GM12864 (cell line): ENCODE data around the gene DISC1.

Experiments
- DNase-seq: peaks from one replicate; pipeline ENCODE4 v3.0.0-alpha.2; 2011; ENCODE audit warnings: low read depth
- H3K4me3 ChIP-seq: 2 replicates; pipeline ENCODE4 v1.5.1; 2011; ENCODE audit warnings: mild to moderate bottlenecking, low read depth, low read length, control low read depth
- CTCF ChIP-seq: IDR thresholded peaks from 2 replicates; pipeline ENCODE4 v1.5.1; 2011; ENCODE audit warnings: low read depth, mild to moderate bottlenecking, moderate library complexity, low read length, control low read depth, inconsistent platforms; ENCODE audit errors: missing control alignments

DISC1 gene

DNA sequence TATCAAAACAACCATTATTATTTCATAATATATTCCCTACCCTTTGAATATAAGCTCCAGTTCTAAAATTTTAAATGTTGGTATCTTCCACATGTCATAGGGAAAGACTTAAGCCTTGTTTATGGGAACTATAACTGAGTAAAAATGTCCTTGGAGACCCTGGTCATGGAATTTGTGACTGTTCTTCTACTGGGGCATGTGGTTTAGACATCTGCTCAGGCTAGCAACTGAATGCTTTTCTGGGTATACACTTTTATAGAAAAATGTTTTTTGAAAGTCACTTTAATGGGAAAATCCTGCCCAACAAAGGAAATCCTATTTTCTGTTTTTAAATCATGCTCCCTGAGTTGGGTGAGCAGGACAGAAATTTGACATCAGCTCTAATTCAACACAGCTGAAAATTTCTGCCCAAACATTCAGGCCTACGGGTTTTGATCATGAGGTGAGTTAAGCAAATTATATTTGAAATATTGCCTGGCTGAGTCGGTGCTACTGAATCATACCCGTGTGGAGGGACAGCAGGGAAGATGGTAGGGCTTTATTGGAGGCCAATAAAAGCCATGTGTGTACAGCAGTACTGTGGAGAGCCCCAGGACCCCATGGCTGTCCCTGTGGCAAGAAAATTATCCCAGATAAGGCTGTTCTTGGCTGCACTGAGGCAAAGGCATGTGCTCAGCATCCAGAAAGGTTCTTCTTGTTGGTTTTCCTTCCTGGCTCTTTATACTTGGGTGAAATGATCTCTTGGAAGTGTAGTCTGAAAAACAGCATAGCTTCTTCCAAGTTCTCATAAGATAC lies 391.8 kb downstream of the DISC1 start:
- DNase-seq: no peak
- no peak for TF ChIP-seq CTCF
- no peak overlapping the region for H3K4me3 ChIP-seq

DNA sequence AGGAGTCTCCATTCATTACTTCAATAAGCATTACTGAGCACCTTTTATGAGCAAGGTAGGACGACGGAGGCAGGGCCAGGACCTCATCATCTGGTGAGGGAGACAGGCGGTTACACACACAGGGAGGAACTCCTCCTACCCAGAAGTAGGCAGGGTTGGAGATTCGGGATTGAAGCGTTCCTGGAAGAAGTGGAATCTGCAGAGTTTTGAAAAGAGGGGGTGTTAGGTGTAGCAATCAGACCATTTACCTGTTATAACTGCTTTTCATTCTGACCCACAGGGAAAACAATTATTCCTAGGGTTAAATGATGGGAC lies 392.4 kb downstream of the DISC1 start:
- DNase-seq: no peak
- no peak for TF ChIP-seq CTCF
- H3K4me3 ChIP-seq: no peak overlapping the region

DNA sequence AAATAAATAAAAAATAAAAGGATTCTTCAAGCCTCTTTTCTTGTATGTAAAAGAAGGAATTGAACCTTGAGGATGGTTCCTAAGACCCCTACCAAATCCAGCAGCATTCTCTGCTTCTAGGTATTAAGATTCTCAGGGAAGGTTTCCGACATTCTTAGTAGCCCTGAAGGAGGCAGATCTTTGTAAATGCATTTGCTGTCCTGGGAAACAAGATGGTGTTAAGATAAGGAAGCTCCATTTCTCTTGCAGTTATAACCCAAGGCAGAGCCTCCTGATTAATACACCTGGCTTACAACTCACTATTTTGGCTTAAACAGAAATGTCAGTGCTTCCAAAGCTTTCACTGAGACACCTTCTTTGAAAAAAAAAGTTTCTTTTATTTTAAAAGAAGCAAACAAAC lies 393.8 kb downstream of the DISC1 start:
- no peak for DNase-seq
- no peak for TF ChIP-seq CTCF

GRCh38 chr1:232029315-232029714 lies 402.7 kb downstream of the DISC1 start:
- H3K4me3 ChIP-seq: no peak overlapping the region
- no peak for TF ChIP-seq CTCF
- DNase-seq: no peak

More for the DNA sequence above, 393.8 kb downstream of the DISC1 start:
- H3K4me3 ChIP-seq: no peak overlapping the region

GRCh38 chr1:232031156-232031555 lies 404.6 kb downstream of the DISC1 start:
- H3K4me3 ChIP-seq: no peak overlapping the region
- no peak for DNase-seq
- TF ChIP-seq CTCF: no peak

- H3K4me3 ChIP-seq: no peak overlapping the region
- no peak for DNase-seq
- TF ChIP-seq CTCF: no peak
Observed at GRCh38 chr1:232033285-232033684, 406.7 kb downstream of the DISC1 start.

- no peak for TF ChIP-seq CTCF
- H3K4me3 ChIP-seq: no peak overlapping the region
- no peak for DNase-seq
Observed at GRCh38 chr1:232034556-232034955, 408.0 kb downstream of the DISC1 start.
